ENCODE measurements around the gene CDK15.

DNA sequence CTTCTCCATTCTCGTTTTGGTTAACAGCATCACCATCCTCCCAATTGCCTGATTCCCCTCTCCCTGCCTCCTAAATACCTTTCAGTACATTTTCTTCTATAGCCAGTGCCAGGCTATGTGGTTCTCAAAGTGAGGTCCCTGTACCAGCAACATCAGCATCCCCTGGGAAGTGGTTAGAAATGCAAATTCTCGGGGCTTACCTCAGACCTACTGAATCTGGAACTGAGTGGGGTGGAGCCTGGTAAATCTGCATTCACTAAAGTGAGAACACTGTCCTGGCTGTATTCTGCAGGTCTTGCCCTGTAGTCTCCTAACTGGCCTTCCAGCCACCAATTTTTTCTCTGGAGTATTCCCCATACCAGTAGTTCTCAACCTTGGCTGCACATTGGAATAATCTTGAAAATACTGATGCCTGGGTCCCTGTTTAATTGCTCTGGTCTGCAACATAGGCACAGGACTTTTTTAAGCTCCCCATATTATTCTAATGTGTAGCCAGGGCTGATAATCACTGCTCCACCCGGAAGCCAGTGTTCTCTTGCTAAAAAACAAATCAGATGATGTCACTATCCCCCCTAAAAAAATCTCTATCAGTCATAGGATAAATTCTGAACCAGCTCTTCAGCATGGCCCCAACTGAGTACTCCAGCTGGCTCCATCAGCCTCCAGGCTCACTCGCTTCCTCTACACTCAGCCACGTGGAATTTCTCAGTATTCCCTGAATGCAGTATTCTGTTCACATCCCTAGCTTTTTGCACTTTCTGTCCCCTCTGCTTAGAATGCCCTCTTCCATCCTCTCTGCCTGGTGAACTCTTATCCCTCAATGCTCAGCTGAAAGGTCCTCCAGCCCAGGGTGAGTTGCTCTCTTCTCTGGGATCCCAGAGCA is 98.4 kb downstream of the CDK15 start:
- TF ChIP-seq CTCF (IDR thresholded peaks at IDR 0.05 in 4 of 5, conservative IDR thresholded peaks at IDR 0.05 in 1 of 5) (no peak), POLR2A (IDR thresholded peaks at IDR 0.05) (no peak)

Measured in gastrocnemius medialis (tissue), 4 donors.